ENCODE data around the gene TEAD4.

TEAD4 gene

DNA sequence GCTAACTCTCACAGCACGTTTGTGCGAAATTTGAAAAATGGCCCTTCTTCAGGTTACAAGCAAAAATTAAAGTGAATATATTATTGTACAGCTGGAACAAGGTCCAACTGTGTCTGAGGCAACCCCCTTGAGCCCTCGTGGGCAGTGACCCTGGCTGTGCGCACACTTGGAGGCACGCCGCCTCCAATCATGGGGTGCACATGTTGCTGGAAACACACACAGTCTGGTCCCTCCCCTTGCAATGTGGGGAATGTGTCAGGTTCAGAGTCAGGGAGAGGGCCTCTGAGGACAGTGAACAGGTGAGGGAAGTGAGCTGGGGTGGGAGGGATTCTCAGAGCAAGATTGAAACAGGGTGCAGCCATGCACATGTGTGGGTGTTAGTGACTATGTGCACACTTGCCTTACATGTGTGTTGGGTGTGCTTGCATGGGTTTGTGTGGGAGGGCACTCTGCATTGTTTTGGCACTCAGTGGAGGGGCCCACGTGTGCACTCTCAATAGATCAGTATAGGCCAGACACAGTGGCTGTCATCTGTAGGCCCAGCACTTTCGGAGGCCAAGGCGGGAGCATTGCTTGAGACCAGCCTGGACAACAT, 127.6 kb downstream of the TEAD4 start:
- intact Hi-C loops (cut with DNase I), result no loop called here
- DNase-seq, result peak in 12 of 42 donors; percentile 17 to 47 (median 30)

GRCh38 chr12:3087758-3088650, 128.8 kb downstream of the TEAD4 start:
- DNase-seq, result no peak
- intact Hi-C loops (cut with DNase I), result no loop called here

DNA sequence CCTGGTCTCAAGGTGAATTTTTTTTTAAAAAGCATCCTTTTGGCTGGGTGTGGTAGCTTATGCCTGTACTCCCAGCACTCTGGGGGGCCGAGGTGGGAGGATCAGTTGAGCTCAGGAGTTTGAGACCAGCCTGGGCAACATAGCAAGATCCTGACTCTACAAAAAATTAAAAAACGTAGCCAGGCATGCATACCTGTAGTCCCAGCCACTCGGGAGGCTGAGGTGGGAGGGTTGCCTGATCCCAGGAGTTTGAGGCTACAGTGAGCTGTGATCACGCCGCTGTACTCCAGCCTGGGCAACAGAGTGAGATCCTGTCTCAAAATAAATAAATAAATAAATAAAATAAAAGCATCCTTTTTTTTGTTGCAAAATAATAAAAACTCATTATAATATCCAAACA, 130.4 kb downstream of the TEAD4 start:
- no peak for DNase-seq
- intact Hi-C loops (cut with DNase I), result no loop called here
